Testis (tissue), 3 donors: ENCODE measurements around the gene WHRN. TPM values are rescaled to one million over a fixed set of nuclear protein-coding genes. Genes with fewer than 3 reads are reported as not detected.

Experiments
- DNase-seq: peaks from one replicate; pipeline ENCODE4 v3.0.0-alpha.2; 2019
- H3K27ac ChIP-seq, 2 donors: fragments of 200-600 bp; sonication (generic); one replicate each; pipeline ENCODE4 v1.5.1; 2019
- H3K27me3 ChIP-seq: fragments of 200-600 bp; sonication (generic); one replicate; pipeline ENCODE4 v1.5.1; 2019
- H3K36me3 ChIP-seq: fragments of 200-600 bp; sonication (generic); one replicate; pipeline ENCODE4 v1.5.1; 2017; ENCODE audit warnings: low read depth; ENCODE audit errors: missing control alignments
- H3K4me1 ChIP-seq: fragments of 200-600 bp; sonication (generic); one replicate; pipeline ENCODE4 v1.5.1; 2019
- H3K4me3 ChIP-seq, 2 donors: fragments of 200-600 bp; sonication (generic); one replicate each; pipeline ENCODE4 v1.5.1; 2017 to 2019
- H3K9me3 ChIP-seq: fragments of 200-600 bp; sonication (generic); one replicate; pipeline ENCODE4 v1.5.1; 2017
- CTCF ChIP-seq, 3 experiments: fragments of 450-650 bp in 2 of 3; fragments of 200-600 bp in 1 of 3; sonication (generic) in 1 of 3; IDR thresholded peaks; one replicate each; pipeline ENCODE4 v1.5.1; 2016 to 2019; ENCODE audit warnings: antibody characterized with exemption in 3 of 3, mild to moderate bottlenecking in 2 of 3, moderate library complexity in 1 of 3
- POLR2A ChIP-seq: fragments of 450-650 bp; IDR thresholded peaks from one replicate; pipeline ENCODE4 v1.6.1; 2017; ENCODE audit warnings: antibody characterized with exemption, mild to moderate bottlenecking, moderate library complexity
- WGBS, 2 donors: methylation state at CpG; one replicate each; pipeline ENCODE4 v1.1.5; 2018; 5-methylcytosine and 5-hydroxymethylcytosine counted together
- intact Hi-C: fragments of 100-400 bp; cut with DNase I; formaldehyde crosslinking; loops from one replicate; pipeline ENCODE4 v1.15.1; 2023; ENCODE audit warnings: low total_unique reads
- polyA plus RNA-seq: library from polyadenylated mRNA; stranded (reverse); fragments of 350-450 nt; fragmentation: Illumina TruSeq; extraction: RNeasy Lipid Tissue Mini Kit (QIAGEN cat#74804); gene quantifications from one replicate; pipeline ENCODE4 v1.2.3, GENCODE V29; 2014; ENCODE audit warnings: low read depth, low replicate concordance; ENCODE audit not compliant: insufficient read depth
- total RNA-seq, 2 donors: library from RNA; depleted of rRNA; stranded (reverse); fragments of >200 nt; gene quantifications; one replicate each; pipeline ENCODE4 v1.2.3, GENCODE V29; 2016

The WHRN gene
- total and polyA plus RNA-seq, 3 donors from 2014 or later = 70.3 to 208 (median 181) TPM

GRCh38 chr9:114416906-114417305, 88.4 kb downstream of the WHRN start:
- Histone ChIP-seq H3K36me3 (no peaks in the 10 kb centered on the region), H3K27me3 (no peaks in the 10 kb centered on the region), H3K4me3 (no peak overlapping the region), H3K4me1 (peaks cover 27% of the 10 kb centered on the region), H3K9me3 (no peaks in the 10 kb centered on the region), H3K27ac (no peak overlapping the region)
- intact Hi-C loops = loop anchor here (10.0 kb wide), 1 partner anchor 238 kb away; the partner anchor contains the start of gene TEX53
- 91 to 100% methylated on average over 2 of the region's 2 CpGs for WGBS, 2 donors
- TF ChIP-seq CTCF (IDR thresholded peaks at IDR 0.05) (no peak), POLR2A (no peak)
- no peak for DNase-seq

GRCh38 chr9:114416290-114416689, 89.0 kb downstream of the WHRN start:
- TF ChIP-seq CTCF (IDR thresholded peaks at IDR 0.05) = no peak
- TF ChIP-seq POLR2A = no peak
- Histone ChIP-seq H3K27me3 (no peaks in the 10 kb centered on the region), H3K9me3 (no peaks in the 10 kb centered on the region), H3K4me3 (no peak overlapping the region), H3K4me1 (peaks cover 29% of the 10 kb centered on the region), H3K27ac (no peak overlapping the region), H3K36me3 (no peaks in the 10 kb centered on the region)
- intact Hi-C loops = loop anchor here (10.0 kb wide), 1 partner anchor 239 kb away; the partner anchor contains the start of gene TEX53
- no peak for DNase-seq
- 58 to 73% methylated on average over 5 of the region's 5 CpGs for WGBS, 2 donors

GRCh38 chr9:114414346-114414745, 90.9 kb downstream of the WHRN start:
- no peaks in the 10 kb centered on the region for H3K9me3 ChIP-seq
- no peaks in the 10 kb centered on the region for H3K27me3 ChIP-seq
- WGBS, 2 donors = 65 to 69% methylated on average over 2 of the region's 2 CpGs
- H3K4me1 ChIP-seq = peaks cover 29% of the 10 kb centered on the region
- no peak for TF ChIP-seq CTCF (IDR thresholded peaks at IDR 0.05)
- TF ChIP-seq POLR2A = no peak
- H3K36me3 ChIP-seq = no peaks in the 10 kb centered on the region
- no peak for DNase-seq
- H3K27ac ChIP-seq = no peak overlapping the region
- intact Hi-C loops = loop anchor here (10.0 kb wide), 1 partner anchor 240 kb away; the partner anchor contains the start of gene TEX53
- no peak overlapping the region for H3K4me3 ChIP-seq

- DNase-seq = no peak
- 40 to 55% methylated on average over 5 of the region's 5 CpGs for WGBS, 2 donors
- no peaks in the 10 kb centered on the region for H3K9me3 ChIP-seq
- H3K27me3 ChIP-seq = no peaks in the 10 kb centered on the region
- intact Hi-C loops = loop anchor here (10.0 kb wide), 1 partner anchor 241 kb away; the partner anchor contains the start of gene TEX53
- no peak overlapping the region for H3K27ac ChIP-seq
- H3K4me1 ChIP-seq = peaks cover 29% of the 10 kb centered on the region
- H3K4me3 ChIP-seq = no peak overlapping the region
- no peak for TF ChIP-seq CTCF (IDR thresholded peaks at IDR 0.05)
- no peak for TF ChIP-seq POLR2A
- H3K36me3 ChIP-seq = no peaks in the 10 kb centered on the region
Measured at GRCh38 chr9:114413861-114414301, 91.4 kb downstream of the WHRN start.
